ENCODE data around the gene SEZ6L2.
"Not testable (repeated sequence)": the region's sequence is repeated elsewhere in the genome, so short reads cannot be mapped to it uniquely, and the experiment has no call there.

SEZ6L2 gene

GRCh38 chr16:29909851-29910250 is 10.5 kb upstream of the SEZ6L2 start:
- not testable (repeated sequence) for DNase-seq

GRCh38 chr16:29909391-29909790 is 10.0 kb upstream of the SEZ6L2 start:
- DNase-seq: no peak

DNA sequence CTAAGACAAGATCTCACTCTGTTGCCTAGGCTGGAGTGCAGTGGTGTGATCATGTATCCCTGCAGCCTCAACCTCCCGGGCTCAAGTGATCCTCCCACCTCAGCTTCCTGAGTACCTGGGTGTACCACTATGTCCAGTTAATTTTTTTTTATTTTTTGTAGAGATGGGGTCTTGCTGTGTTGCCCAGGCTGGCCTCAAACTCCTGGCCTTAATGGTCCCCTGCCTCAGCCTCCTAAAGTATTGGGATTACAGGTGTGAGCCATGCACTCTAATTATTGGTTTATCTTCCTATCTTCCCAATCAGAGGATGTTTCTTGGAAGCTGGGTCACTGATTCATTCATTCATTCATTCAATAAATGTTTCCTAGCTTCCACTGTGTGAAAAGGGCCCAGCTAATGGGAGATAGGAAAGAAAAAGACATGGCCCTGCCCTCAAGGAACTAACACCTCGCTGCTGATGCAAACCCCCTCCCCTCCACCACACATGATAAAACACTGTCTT is 9.4 kb upstream of the SEZ6L2 start:
- DNase-seq: no peak

GRCh38 chr16:29907973-29908372 is 8.6 kb upstream of the SEZ6L2 start:
- no peak for DNase-seq

- DNase-seq: no peak
Observed at GRCh38 chr16:29906520-29907244, 7.3 kb upstream of the SEZ6L2 start.

GRCh38 chr16:29905668-29906067 is 6.3 kb upstream of the SEZ6L2 start:
- DNase-seq: no peak

- DNase-seq: no peak
Observed at GRCh38 chr16:29904947-29905346, 5.6 kb upstream of the SEZ6L2 start.

DNA sequence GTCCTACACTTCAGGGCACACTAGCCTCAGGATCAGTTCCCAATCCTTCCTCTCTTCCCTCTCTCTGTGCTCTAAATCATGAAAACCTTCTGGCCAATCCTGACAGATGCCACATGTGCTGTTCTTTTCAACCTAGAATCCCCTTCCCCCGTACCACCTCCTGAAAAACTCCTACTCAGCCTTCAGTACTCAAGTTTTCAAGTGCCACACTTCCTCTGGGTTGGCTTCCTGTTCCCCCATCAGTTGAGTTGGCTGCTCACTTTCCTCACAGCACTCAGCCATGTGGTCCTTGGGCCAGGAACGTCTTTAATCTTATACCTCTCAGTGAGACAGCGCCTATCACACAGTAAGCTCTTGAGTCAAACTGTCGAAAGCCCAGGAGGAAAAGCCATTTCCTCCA is 4.2 kb upstream of the SEZ6L2 start:
- DNase-seq: no peak

GRCh38 chr16:29901607-29901945 is 2.2 kb upstream of the SEZ6L2 start:
- no peak for DNase-seq

- DNase-seq: no peak
Observed at GRCh38 chr16:29900888-29901606, 1.7 kb upstream of the SEZ6L2 start.

GRCh38 chr16:29900102-29900887 is 945 bp upstream of the SEZ6L2 start, which contains the start of gene ASPHD1:
TSS of gene ASPHD1 (plus strand) at chr16:29900488. CDS start at chr16:29900972, 484 bp downstream.
- DNase-seq: no peak

- no peak for DNase-seq
Observed at GRCh38 chr16:29898804-29899515, 390 bp downstream of the SEZ6L2 start.

DNA sequence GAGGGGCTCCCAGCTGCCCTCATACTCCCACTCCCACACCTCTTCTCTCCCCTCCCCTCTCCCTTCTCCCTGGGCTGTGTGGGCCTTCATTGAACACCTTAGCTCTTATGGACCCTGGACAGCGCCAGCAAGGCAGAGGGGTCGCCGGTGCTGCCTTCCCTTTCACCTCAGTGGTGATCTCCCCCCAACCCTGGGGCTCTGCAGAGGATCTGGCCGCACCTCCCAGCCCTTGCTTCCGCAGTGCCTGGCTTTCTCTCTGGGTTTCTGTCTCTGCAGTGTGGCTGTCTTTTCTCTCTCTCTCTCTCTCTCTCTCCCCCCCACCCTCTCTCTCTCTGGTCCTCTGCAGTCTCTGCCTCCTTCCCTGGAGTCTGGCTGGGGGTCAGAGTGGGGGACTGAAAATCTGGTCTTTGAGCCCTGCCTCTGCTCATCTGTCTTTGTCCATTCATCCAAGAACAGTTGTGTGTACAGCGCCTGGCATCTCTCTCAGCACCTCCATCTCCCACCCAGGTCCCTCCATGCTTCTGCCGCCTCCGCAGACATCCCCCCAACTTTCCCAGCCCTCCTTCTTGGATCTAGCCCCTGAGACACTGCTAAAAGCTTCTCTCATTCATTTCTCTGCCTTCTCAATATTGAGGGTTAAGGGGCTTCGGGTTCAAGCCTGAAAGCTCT is 1.1 kb downstream of the SEZ6L2 start:
- no peak for DNase-seq

GRCh38 chr16:29897333-29897732 is 2.0 kb downstream of the SEZ6L2 start:
- no peak for DNase-seq

DNA sequence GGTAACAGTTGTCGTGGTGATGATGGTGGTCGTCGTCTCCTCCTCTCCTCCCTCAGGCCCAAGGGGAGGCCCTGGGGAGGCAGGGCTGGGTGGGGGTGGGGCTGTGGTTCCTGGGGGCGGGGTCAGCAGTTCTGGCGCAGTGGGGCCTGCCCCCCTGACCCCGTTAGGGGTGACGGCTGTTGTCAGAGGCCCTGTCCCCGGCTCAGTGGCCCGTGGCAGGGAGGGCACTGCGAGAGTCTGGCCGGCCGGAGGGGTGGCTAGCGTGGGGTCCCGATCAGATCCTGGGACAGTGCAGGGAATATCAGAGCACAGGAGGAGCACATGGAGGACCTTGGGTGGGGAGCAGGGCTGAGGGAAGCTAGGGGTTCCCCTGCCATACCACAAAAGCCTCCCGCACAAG is 2.5 kb downstream of the SEZ6L2 start:
- DNase-seq: no peak

GRCh38 chr16:29894352-29894751 is 5.0 kb downstream of the SEZ6L2 start:
- DNase-seq: no peak

- DNase-seq: no peak
Observed at GRCh38 chr16:29893553-29893952, 5.8 kb downstream of the SEZ6L2 start.

DNA sequence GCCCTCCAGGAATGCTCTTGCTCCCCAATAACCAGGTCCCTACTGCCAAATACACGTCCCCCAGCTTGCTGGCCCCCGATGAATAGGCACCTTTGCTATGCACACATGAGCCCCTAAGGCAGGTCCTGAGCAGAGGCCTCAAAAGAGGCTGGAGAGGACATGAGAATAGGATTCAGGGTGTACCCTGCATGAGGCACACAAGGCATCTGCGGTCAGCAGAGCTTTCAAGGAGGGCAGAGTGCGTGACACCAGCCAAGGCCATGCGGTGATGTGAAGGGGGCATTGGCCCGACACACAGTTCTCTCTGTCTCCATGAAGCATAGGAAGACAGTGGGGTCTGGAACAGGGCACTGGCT is 6.9 kb downstream of the SEZ6L2 start:
- no peak for DNase-seq

DNA sequence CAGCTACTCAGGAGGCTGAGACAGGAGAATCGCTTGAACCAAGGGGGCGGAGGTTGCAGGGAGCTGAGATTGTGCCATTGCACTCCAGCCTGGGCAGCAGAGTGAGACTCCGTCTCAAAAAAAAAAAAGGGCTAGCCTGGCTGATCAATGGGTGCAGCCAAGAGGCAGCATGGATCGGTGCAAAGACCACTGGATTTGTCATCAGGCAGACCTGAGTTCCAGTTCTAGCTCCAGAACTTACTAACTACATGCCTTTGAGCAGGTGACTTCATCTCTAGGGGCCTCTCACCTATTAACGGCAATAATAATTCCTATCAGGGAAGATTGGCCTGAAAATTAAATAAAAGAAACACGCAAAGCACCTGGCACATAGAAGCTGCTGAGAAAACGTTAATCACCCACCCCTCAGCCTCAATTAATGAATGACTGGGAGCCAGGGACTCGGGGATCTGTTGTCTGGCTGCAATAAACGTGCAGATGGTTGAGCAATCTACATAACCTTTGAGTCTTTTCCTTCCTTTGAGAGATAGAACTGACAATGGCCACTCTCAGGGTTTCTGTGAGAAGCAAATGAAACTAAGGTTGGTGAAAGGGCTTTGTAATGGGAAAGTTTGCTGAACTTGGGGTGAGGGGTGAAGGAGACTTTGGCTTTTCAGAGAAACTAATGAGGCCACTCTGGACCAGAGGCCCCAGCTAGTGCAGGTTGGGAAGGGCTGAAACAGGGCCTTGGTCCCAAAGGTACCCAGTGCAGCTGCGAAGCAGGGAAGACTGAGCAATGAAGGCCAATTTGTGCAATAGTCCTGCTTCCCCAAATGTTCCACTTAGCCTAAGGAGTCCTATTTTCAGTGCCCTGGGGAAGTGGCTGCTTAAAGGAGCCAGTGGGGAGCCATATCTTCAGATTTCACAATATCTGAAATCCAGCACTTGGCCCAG is 7.6 kb downstream of the SEZ6L2 start:
- DNase-seq: no peak

DNA sequence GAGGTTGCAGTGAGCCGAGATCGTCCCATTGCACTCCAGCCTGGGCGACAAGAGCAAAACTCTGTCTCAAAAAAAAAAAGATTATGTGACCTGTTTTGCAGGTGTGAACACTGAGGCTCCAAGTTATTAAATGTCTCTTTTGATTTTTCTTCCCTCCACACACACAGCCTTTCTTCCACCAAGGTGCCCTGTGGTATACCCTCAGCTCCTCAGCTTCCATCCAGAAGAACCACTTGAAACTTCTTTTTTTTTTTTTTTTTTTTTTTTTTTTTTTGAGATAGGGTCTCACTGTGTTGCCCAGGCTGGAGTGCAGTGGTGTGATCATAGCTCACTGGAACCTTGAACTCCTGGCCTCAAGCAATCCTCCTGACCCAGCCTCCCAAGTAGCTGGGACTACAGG is 10.0 kb downstream of the SEZ6L2 start:
- not testable (repeated sequence) for DNase-seq

GRCh38 chr16:29883987-29884386 is 15.4 kb downstream of the SEZ6L2 start:
- DNase-seq: no peak

Measured in NCI-H187 treated with DMSO at 0.1 percent for 48 hours (cell line).